Heart left ventricle (tissue), 13 donors: Measurements from ENCODE around the gene CABLES1.
"Not testable (repeated sequence)": the region's sequence is repeated elsewhere in the genome, so short reads cannot be mapped to it uniquely, and the experiment has no call there.

Source experiments
- POLR2A ChIP-seq, 2 donors: fragments of 450-650 bp; IDR thresholded peaks; one replicate each; pipeline ENCODE4 v1.6.1; 2017; ENCODE audit warnings: antibody characterized with exemption in 2 of 2, mild to moderate bottlenecking in 2 of 2, moderate library complexity in 2 of 2
- TF ChIP-seq, protein P1 (sequence below), 12 donors: fragments of 200-600 bp; sonication (generic) in 4 of 12; IDR thresholded peaks; one replicate each; pipeline versions ENCODE4 v1.5.0 to v1.8.0; 2018 to 2022; ENCODE audit warnings: antibody characterized with exemption in 12 of 12, mild to moderate bottlenecking in 5 of 12
- donor health status: ischemic (EF 13 %, LVEDD 7.1; RV severe dilation, severe dysfunction).
- donor health status: DM: no; HTN: yes; CAD: no.
- donor health status: DM: no; HTN: no; CAD: no.
- donor health status: ischemic (EF 25% LVEDD 6.9; RV normal size, moderate dysfunction).
- donor health status: ischemic (EF 25% LVEDD 5.7; RV mildly dilated, moderate dysfunction).
- donor health status: ischemic (EF 35%, LVEDD 5.7; RV mildly dilated, moderate dysfunction).
- donor health status: nonischemic (EF 11% LVEDD 7.7; RV severe dilation, severe dysfunction).
- donor health status: DM: yes; HTN: yes; CAD: no.
- donor health status: PGD.
- donor health status: ischemic (EF 29% LVEDD 5.4; RV normal size, mild dysfunction).
- donor health status: nonischemic (EF 23%, LVEDD 6.1; RV moderate dilation, normal function).

GRCh38 chr18:23285581-23285980, 150.3 kb downstream of the CABLES1 start:
- TF ChIP-seq, protein P1, sequence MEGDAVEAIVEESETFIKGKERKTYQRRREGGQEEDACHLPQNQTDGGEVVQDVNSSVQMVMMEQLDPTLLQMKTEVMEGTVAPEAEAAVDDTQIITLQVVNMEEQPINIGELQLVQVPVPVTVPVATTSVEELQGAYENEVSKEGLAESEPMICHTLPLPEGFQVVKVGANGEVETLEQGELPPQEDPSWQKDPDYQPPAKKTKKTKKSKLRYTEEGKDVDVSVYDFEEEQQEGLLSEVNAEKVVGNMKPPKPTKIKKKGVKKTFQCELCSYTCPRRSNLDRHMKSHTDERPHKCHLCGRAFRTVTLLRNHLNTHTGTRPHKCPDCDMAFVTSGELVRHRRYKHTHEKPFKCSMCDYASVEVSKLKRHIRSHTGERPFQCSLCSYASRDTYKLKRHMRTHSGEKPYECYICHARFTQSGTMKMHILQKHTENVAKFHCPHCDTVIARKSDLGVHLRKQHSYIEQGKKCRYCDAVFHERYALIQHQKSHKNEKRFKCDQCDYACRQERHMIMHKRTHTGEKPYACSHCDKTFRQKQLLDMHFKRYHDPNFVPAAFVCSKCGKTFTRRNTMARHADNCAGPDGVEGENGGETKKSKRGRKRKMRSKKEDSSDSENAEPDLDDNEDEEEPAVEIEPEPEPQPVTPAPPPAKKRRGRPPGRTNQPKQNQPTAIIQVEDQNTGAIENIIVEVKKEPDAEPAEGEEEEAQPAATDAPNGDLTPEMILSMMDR (IDR thresholded peaks at IDR 0.05) = not testable (repeated sequence)
- not testable (repeated sequence) for TF ChIP-seq POLR2A (IDR thresholded peaks at IDR 0.05)
